HG03196 (cell line): Measurements from ENCODE around the gene PSMB10.
"Not testable (repeated sequence)": the region's sequence is repeated elsewhere in the genome, so short reads cannot be mapped to it uniquely, and the experiment has no call there.

Experiments
- ATAC-seq: cut with Tn5 transposase; IDR thresholded peaks from one replicate; pipeline ENCODE4 v1.9.1; 2021; ENCODE audit not compliant: unreplicated experiment

Gene PSMB10

GRCh38 chr16:67936124-67936879, at the start of gene PSMB10:
Gene PSMB10, minus strand, starts transcription at chr16:67936850. Its CDS starts 101 bp downstream, at chr16:67936749.
- peak; percentile 11 for ATAC-seq

- ATAC-seq, result no peak
Measured at GRCh38 chr16:67982011-67982696, 45.5 kb upstream of the PSMB10 start.

GRCh38 chr16:67979955-67980678, 43.5 kb upstream of the PSMB10 start, which contains the start of gene DPEP3:
Gene DPEP3, minus strand, starts transcription at chr16:67980499. Its CDS starts 119 bp downstream, at chr16:67980380.
- ATAC-seq, result no peak

- no peak for ATAC-seq
Measured at GRCh38 chr16:67977469-67978227, 41.0 kb upstream of the PSMB10 start.

- ATAC-seq, result no peak
Measured at GRCh38 chr16:67977005-67977404, 40.4 kb upstream of the PSMB10 start.

GRCh38 chr16:67976205-67976604, 39.6 kb upstream of the PSMB10 start:
- no peak for ATAC-seq

GRCh38 chr16:67975321-67976105, 38.9 kb upstream of the PSMB10 start:
- ATAC-seq, result no peak

- ATAC-seq, result not testable (repeated sequence)
Measured at GRCh38 chr16:67972285-67972684, 35.6 kb upstream of the PSMB10 start.

- ATAC-seq, result no peak
Measured at GRCh38 chr16:67971111-67971510, 34.5 kb upstream of the PSMB10 start.

GRCh38 chr16:67969254-67970039, 32.8 kb upstream of the PSMB10 start:
- no peak for ATAC-seq

GRCh38 chr16:67968400-67969253, 32.0 kb upstream of the PSMB10 start, which contains the start of gene SLC12A4:
Gene SLC12A4, minus strand, starts transcription at chr16:67968637. Its CDS starts 84 bp downstream, at chr16:67968553.
- ATAC-seq, result peak; percentile 65

- ATAC-seq, result peak; percentile 18
Measured at GRCh38 chr16:67967958-67968399, 31.3 kb upstream of the PSMB10 start.

- ATAC-seq, result peak; percentile 2
Measured at GRCh38 chr16:67967183-67967957, 30.7 kb upstream of the PSMB10 start.

- no peak for ATAC-seq
Measured at GRCh38 chr16:67966549-67967182, 30.0 kb upstream of the PSMB10 start.

- no peak for ATAC-seq
Measured at GRCh38 chr16:67965668-67966548, 29.3 kb upstream of the PSMB10 start.
